Spinal cord (tissue), 10 donors: ENCODE data around the gene ELAVL1. TPM values are rescaled to one million over a fixed set of nuclear protein-coding genes. Genes with fewer than 3 reads are reported as not detected.

Experiments
- DNase-seq, 6 donors: peaks; one replicate each; pipeline versions ENCODE4 v3.0.0 to v3.0.0-alpha.2; 2013 to 2015; ENCODE audit warnings: low spot score in 6 of 6, low read depth in 4 of 6
- H3K27ac ChIP-seq: one replicate; pipeline ENCODE4 v1.5.1; 2013; ENCODE audit warnings: low read depth, low read length, control low read depth
- H3K27me3 ChIP-seq: one replicate; pipeline ENCODE4 v1.6.1; 2013; ENCODE audit warnings: low read length; ENCODE audit not compliant: control insufficient read depth, insufficient read depth
- H3K36me3 ChIP-seq: one replicate; pipeline ENCODE4 v1.6.1; 2013; ENCODE audit warnings: low read length; ENCODE audit not compliant: control insufficient read depth, insufficient read depth
- H3K4me1 ChIP-seq: one replicate; pipeline ENCODE4 v1.6.1; 2013; ENCODE audit warnings: low read length; ENCODE audit not compliant: control insufficient read depth, insufficient read depth
- H3K4me3 ChIP-seq: one replicate; pipeline ENCODE4 v1.5.1; 2013; ENCODE audit warnings: low read depth, low read length, control low read depth
- H3K9me3 ChIP-seq: one replicate; pipeline ENCODE4 v1.6.1; 2013; ENCODE audit warnings: low read length; ENCODE audit not compliant: control insufficient read depth, insufficient read depth
- WGBS: methylation state at CpG from one replicate; pipeline ENCODE4 v1.1.5; 2013; ENCODE audit warnings: missing lambda C conversion rate; ENCODE audit not compliant: insufficient coverage; 5-methylcytosine and 5-hydroxymethylcytosine counted together
- polyA plus RNA-seq, 2 donors: library from polyadenylated mRNA; unstranded; fragments of 120-200 nt; gene quantifications; one replicate each; pipeline ENCODE4 v1.2.1, GENCODE V29; 2013; ENCODE audit not compliant: insufficient read length in 2 of 2
- total RNA-seq, 2 donors: library from RNA; depleted of rRNA in 1 of 2; stranded (reverse); fragments of 120-200 nt in 1 of 2; fragments of >200 nt in 1 of 2; gene quantifications; one replicate each; pipeline versions ENCODE4 v1.2.3 to v1.2.4, GENCODE V29; 2013 to 2014
- donor health status: healthy.

The ELAVL1 gene
- total and polyA plus RNA-seq, 4 donors: 27.2 to 62.9 (median 54.8) TPM

GRCh38 chr19:7981661-7982060, 23.8 kb downstream of the ELAVL1 start:
- no peak for DNase-seq
- H3K27me3 ChIP-seq: no peaks in the 10 kb centered on the region
- no peaks in the 10 kb centered on the region for H3K4me1 ChIP-seq
- no peaks in the 10 kb centered on the region for H3K9me3 ChIP-seq
- WGBS: 94% methylated on average over 7 of the region's 7 CpGs
- H3K27ac ChIP-seq: no peak overlapping the region
- H3K4me3 ChIP-seq: no peak overlapping the region
- H3K36me3 ChIP-seq: peaks cover 95% of the 10 kb centered on the region

DNA sequence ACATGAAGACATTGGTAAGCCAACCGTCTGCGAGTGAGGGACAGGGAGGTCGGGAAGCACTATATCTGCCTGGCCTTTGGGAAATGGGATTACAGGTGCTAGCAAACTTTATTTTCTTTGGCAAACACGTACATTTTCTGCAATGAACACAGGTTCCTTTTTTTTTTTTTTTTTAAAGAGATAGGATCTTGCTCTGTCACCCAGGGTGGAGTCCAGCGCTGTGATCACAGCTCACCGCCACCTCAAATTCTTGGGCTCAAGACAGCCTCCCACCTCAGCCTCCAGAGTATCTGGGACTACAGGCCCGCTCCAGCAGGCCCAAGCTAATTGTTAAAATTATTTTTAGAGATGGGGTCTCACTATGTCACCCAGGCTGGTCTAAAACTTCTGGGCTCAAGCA, 24.2 kb downstream of the ELAVL1 start:
- no peak overlapping the region for H3K27ac ChIP-seq
- no peak for DNase-seq
- WGBS: 94% methylated on average over 2 of the region's 7 CpGs

GRCh38 chr19:7980635-7981121, 24.8 kb downstream of the ELAVL1 start:
- 96% methylated on average over 12 of the region's 12 CpGs for WGBS
- Histone ChIP-seq H3K4me1 (no peaks in the 10 kb centered on the region), H3K36me3 (peaks cover 96% of the 10 kb centered on the region), H3K9me3 (no peaks in the 10 kb centered on the region), H3K27me3 (no peaks in the 10 kb centered on the region), H3K4me3 (no peak overlapping the region), H3K27ac (no peak overlapping the region)
- DNase-seq: no peak

More for the DNA sequence above, 24.2 kb downstream of the ELAVL1 start:
- Histone ChIP-seq H3K9me3 (no peaks in the 10 kb centered on the region), H3K4me1 (no peaks in the 10 kb centered on the region), H3K36me3 (peaks cover 99% of the 10 kb centered on the region), H3K4me3 (no peak overlapping the region), H3K27me3 (no peaks in the 10 kb centered on the region)

GRCh38 chr19:7980168-7980567, 25.3 kb downstream of the ELAVL1 start:
- no peak overlapping the region for H3K27ac ChIP-seq
- no peaks in the 10 kb centered on the region for H3K27me3 ChIP-seq
- no peak for DNase-seq
- H3K4me3 ChIP-seq: no peak overlapping the region
- peaks cover 96% of the 10 kb centered on the region for H3K36me3 ChIP-seq
- WGBS: 96% methylated on average over 13 of the region's 13 CpGs
- peaks cover 3% of the 10 kb centered on the region for H3K4me1 ChIP-seq
- H3K9me3 ChIP-seq: no peaks in the 10 kb centered on the region

DNA sequence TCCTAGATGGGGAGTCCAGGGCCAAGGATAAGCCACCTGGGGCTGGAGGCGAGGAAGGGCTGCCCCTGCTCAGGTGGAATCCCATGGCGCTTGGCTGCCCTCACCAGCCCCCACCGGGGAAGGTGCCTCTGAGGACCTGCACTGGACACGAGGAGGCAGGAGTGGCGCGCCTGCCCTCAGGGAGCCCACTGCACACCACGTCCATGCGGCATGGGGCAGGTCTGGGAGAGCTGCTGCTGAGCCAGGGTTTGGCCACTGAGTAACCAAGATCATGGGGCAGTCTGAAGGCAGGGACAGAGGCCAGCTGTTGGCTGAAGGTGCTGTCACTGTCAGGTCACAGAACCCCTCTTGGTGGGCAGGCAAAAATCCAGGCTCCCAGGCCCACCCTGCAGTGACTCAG, 25.9 kb downstream of the ELAVL1 start:
- H3K4me1 ChIP-seq: peaks cover 8% of the 10 kb centered on the region
- H3K27ac ChIP-seq: no peak overlapping the region
- H3K4me3 ChIP-seq: no peak overlapping the region
- no peaks in the 10 kb centered on the region for H3K27me3 ChIP-seq
- no peak for DNase-seq
- WGBS: 92% methylated on average over 8 of the region's 8 CpGs
- H3K36me3 ChIP-seq: peaks cover 96% of the 10 kb centered on the region
- no peaks in the 10 kb centered on the region for H3K9me3 ChIP-seq

DNA sequence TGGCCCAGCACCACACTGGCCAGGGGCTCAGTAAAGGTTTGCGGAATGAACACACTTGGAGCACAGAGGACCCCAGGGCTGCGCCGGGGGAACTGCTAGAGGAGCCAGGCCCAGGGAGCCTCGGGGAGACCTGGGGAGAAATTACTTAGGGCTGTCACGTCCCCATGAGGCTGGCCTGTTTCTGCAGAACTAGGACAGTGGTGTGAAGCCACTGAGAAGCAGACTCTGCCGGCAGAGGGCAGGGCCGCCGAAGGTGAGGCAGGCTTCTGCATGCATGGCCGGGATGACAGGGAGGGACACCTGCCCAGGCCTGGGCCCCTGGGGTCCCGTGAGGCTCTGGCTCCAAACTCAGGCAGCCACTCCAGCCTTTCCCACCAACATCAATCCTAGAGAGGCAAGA, 26.4 kb downstream of the ELAVL1 start:
- Histone ChIP-seq H3K36me3 (peaks cover 96% of the 10 kb centered on the region), H3K27me3 (no peaks in the 10 kb centered on the region), H3K4me3 (no peak overlapping the region), H3K4me1 (peaks cover 14% of the 10 kb centered on the region), H3K9me3 (no peaks in the 10 kb centered on the region), H3K27ac (no peak overlapping the region)
- WGBS: 92% methylated on average over 10 of the region's 10 CpGs
- no peak for DNase-seq

- Histone ChIP-seq H3K36me3 (peaks cover 96% of the 10 kb centered on the region), H3K27ac (no peak overlapping the region), H3K4me1 (peaks cover 15% of the 10 kb centered on the region), H3K4me3 (no peak overlapping the region), H3K9me3 (no peaks in the 10 kb centered on the region), H3K27me3 (no peaks in the 10 kb centered on the region)
- no peak for DNase-seq
- WGBS: 75% methylated on average over 12 of the region's 12 CpGs
Observed at GRCh38 chr19:7978179-7978825, 27.1 kb downstream of the ELAVL1 start.

DNA sequence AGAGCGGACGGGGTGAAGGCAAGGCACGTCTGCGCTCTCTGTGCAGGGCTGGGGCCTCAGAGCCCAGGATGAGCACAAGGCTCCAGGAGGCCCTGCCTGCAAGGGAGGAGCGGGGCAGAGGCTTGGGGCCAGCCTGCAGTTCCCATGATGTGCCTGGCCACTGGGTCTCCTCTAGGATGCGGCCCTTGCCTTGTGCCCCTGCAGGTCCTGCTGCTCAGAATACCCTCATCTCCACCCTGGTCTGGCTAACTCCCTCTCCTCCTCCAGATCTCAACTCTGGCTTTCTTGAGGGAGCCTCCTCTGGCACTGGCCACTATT, 27.8 kb downstream of the ELAVL1 start:
- H3K9me3 ChIP-seq: no peaks in the 10 kb centered on the region
- H3K36me3 ChIP-seq: peaks cover 96% of the 10 kb centered on the region
- H3K4me1 ChIP-seq: peaks cover 15% of the 10 kb centered on the region
- 100% methylated on average over 6 of the region's 6 CpGs for WGBS
- H3K4me3 ChIP-seq: no peak overlapping the region
- no peaks in the 10 kb centered on the region for H3K27me3 ChIP-seq
- no peak overlapping the region for H3K27ac ChIP-seq
- DNase-seq: no peak

GRCh38 chr19:7977021-7977722, 28.3 kb downstream of the ELAVL1 start:
- Histone ChIP-seq H3K4me1 (peaks cover 15% of the 10 kb centered on the region), H3K27me3 (no peaks in the 10 kb centered on the region), H3K27ac (no peak overlapping the region), H3K9me3 (no peaks in the 10 kb centered on the region), H3K4me3 (no peak overlapping the region), H3K36me3 (peaks cover 96% of the 10 kb centered on the region)
- WGBS: 93% methylated on average over 12 of the region's 15 CpGs
- DNase-seq: no peak

- Histone ChIP-seq H3K4me1 (peaks cover 15% of the 10 kb centered on the region), H3K9me3 (no peaks in the 10 kb centered on the region), H3K27me3 (no peaks in the 10 kb centered on the region), H3K4me3 (no peak overlapping the region), H3K27ac (no peak overlapping the region), H3K36me3 (peaks cover 96% of the 10 kb centered on the region)
- DNase-seq: no peak
- WGBS: 90% methylated on average over 2 of the region's 4 CpGs
Observed at GRCh38 chr19:7976461-7976860, 29.0 kb downstream of the ELAVL1 start.
